Breast epithelium (tissue), 4 donors: ENCODE results near the gene STOM. TPM values are rescaled to one million over a fixed set of nuclear protein-coding genes. Genes with fewer than 3 reads are reported as not detected.

ENCODE experiments used
- DNase-seq, 2 donors: peaks; one replicate each; pipeline ENCODE4 v3.0.0-alpha.2; 2019; ENCODE audit warnings: low spot score in 2 of 2
- H3K27ac ChIP-seq, 2 donors: fragments of 200-600 bp; sonication (generic) in 1 of 2; one replicate each; pipeline ENCODE4 v1.5.1; 2016 to 2019; ENCODE audit warnings: mild to moderate bottlenecking in 1 of 2
- H3K27me3 ChIP-seq, 2 donors: fragments of 200-600 bp; sonication (generic) in 1 of 2; one replicate each; pipeline versions ENCODE4 v1.5.1 to v1.6.0; 2017 to 2019; ENCODE audit warnings: control low read depth in 1 of 2, mild to moderate bottlenecking in 1 of 2
- H3K36me3 ChIP-seq: fragments of 200-600 bp; one replicate; pipeline ENCODE4 v1.5.1; 2019
- H3K4me1 ChIP-seq, 2 donors: fragments of 200-600 bp; sonication (generic); one replicate each; pipeline ENCODE4 v1.5.1; 2016 to 2019; ENCODE audit warnings: control low read depth in 1 of 2
- H3K4me3 ChIP-seq, 3 donors: fragments of 200-600 bp; sonication (generic); 1 replicate in 2 of 3; 2 replicates in 1 of 3; pipeline ENCODE4 v1.5.1; 2016 to 2019; ENCODE audit warnings: mild to moderate bottlenecking in 3 of 3, moderate library complexity in 2 of 3
- H3K9me3 ChIP-seq, 2 donors: fragments of 200-600 bp; sonication (generic) in 1 of 2; one replicate each; pipeline ENCODE4 v1.5.1; 2016 to 2019; ENCODE audit warnings: control low read depth in 1 of 2
- CTCF ChIP-seq, 3 donors: fragments of 450-650 bp; IDR thresholded peaks; one replicate each; pipeline ENCODE4 v1.5.1; 2016 to 2017; ENCODE audit warnings: antibody characterized with exemption in 3 of 3, mild to moderate bottlenecking in 3 of 3, moderate library complexity in 3 of 3
- POLR2A ChIP-seq: fragments of 450-650 bp; IDR thresholded peaks from one replicate; pipeline ENCODE4 v1.6.1; 2016; ENCODE audit warnings: antibody characterized with exemption, mild to moderate bottlenecking, moderate library complexity
- POLR2AphosphoS5 ChIP-seq, 3 donors: sonication (generic); formaldehyde crosslinking; IDR thresholded peaks; one replicate each; pipeline ENCODE4 v1.6.1; 2017; ENCODE audit warnings: antibody characterized with exemption in 3 of 3
- intact Hi-C: fragments of 100-400 bp; cut with DNase I; formaldehyde crosslinking; loops from one replicate; pipeline ENCODE4 v1.15.1; 2023; ENCODE audit warnings: low total_unique reads
- total RNA-seq, 3 donors: library from RNA; depleted of rRNA; stranded (reverse); fragments of >200 nt; gene quantifications; one replicate each; pipeline ENCODE4 v1.1.0, GENCODE V29; 2016

STOM gene
- total RNA-seq, 3 donors from 2014 or later, result 263 to 444 (median 334) TPM

DNA sequence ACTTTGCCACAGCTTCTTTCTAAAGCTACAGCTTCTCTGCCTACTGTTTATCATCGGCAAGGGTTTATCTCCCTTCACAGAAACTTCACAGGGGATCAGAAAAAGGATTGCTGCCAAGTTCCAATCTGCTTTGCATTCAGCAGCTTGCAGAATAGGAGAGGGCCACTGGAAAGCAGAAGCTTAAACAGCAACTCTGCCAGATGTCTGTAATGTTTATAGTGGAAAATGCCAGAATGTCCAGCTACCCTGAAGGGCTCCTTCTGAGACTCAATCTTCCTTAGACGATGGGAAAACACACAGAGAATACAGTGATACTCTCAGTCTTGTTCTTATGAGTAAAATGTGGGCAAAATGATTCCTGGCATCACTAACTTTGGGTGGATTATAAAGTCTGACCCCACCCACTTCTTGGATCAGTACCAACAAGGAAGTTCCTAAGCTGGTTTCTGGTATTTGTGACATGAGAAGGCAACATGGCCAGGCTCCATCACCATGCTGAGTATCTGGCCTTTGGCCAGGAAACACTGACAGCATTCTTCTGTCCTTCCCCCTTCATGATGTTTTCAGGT, 19.0 kb downstream of the STOM start:
- peaks cover 0 to 19% of the 10 kb centered on the region in 2 donors for H3K4me1 ChIP-seq
- peak in 1 of 2 donors; percentile 84 for DNase-seq

GRCh38 chr9:121350036-121350435, 20.0 kb downstream of the STOM start:
- intact Hi-C loops, result no loop called here
- Histone ChIP-seq H3K36me3 (peaks cover 12% of the 10 kb centered on the region), H3K4me1 (peaks cover 0 to 19% of the 10 kb centered on the region in 2 donors), H3K27me3 (no peaks in the 10 kb centered on the region), H3K4me3 (no peak overlapping the region), H3K9me3 (no peaks in the 10 kb centered on the region), H3K27ac (peak overlapping the region; percentile 76 to 81)
- TF ChIP-seq POLR2A, result no peak
- TF ChIP-seq CTCF (IDR thresholded peaks at IDR 0.05), result no peak
- no peak for TF ChIP-seq POLR2AphosphoS5 (IDR thresholded peaks at IDR 0.05)
- no peak for DNase-seq

More for the DNA sequence above, 19.0 kb downstream of the STOM start:
- no peaks in the 10 kb centered on the region for H3K9me3 ChIP-seq
- peak overlapping the region; percentile 76 to 81 for H3K27ac ChIP-seq
- peak in 2 of 3 donors; percentile 64 to 69 for TF ChIP-seq POLR2AphosphoS5 (IDR thresholded peaks at IDR 0.05)
- no peak for TF ChIP-seq CTCF (IDR thresholded peaks at IDR 0.05)
- no peak for TF ChIP-seq POLR2A
- peaks cover 12% of the 10 kb centered on the region for H3K36me3 ChIP-seq
- intact Hi-C loops, result no loop called here
- peak overlapping the region in 1 of 3 donors; percentile 21 for H3K4me3 ChIP-seq
- H3K27me3 ChIP-seq, result no peaks in the 10 kb centered on the region

GRCh38 chr9:121349009-121349408, 21.0 kb downstream of the STOM start:
- H3K27ac ChIP-seq, result no peak overlapping the region
- H3K27me3 ChIP-seq, result no peaks in the 10 kb centered on the region
- TF ChIP-seq POLR2AphosphoS5 (IDR thresholded peaks at IDR 0.05), result peak in 1 of 3 donors; percentile 24
- no peak for TF ChIP-seq CTCF (IDR thresholded peaks at IDR 0.05)
- peaks cover 12% of the 10 kb centered on the region for H3K36me3 ChIP-seq
- H3K4me3 ChIP-seq, result no peak overlapping the region
- no peaks in the 10 kb centered on the region for H3K9me3 ChIP-seq
- H3K4me1 ChIP-seq, result peaks cover 0 to 23% of the 10 kb centered on the region in 2 donors
- DNase-seq, result no peak
- intact Hi-C loops, result no loop called here

DNA sequence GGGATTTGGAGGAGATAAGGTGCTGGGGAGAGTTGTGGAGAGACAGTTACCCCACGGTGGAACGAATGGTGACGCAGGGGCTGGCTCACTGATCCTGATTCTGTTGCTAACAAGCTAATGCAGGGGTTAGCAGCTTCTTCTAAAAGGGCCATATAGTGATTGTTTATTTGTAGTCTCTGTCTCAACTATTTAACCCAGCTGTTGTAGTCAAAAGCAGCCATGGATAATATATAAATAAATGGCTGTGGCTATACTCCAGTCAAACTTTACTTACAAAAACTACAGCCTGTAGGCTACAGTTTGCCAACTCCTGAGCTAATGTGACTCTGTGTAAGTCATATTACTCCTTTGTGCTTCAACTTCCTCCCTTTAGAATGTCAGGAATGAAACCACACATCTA, 21.8 kb downstream of the STOM start:
- intact Hi-C loops, result no loop called here
- Histone ChIP-seq H3K27ac (no peak overlapping the region), H3K27me3 (no peaks in the 10 kb centered on the region), H3K4me1 (peaks cover 0 to 23% of the 10 kb centered on the region in 2 donors), H3K9me3 (no peaks in the 10 kb centered on the region), H3K4me3 (no peak overlapping the region), H3K36me3 (peaks cover 9% of the 10 kb centered on the region)
- TF ChIP-seq CTCF (IDR thresholded peaks at IDR 0.05) (no peak), POLR2A (no peak)
- no peak for DNase-seq

DNA sequence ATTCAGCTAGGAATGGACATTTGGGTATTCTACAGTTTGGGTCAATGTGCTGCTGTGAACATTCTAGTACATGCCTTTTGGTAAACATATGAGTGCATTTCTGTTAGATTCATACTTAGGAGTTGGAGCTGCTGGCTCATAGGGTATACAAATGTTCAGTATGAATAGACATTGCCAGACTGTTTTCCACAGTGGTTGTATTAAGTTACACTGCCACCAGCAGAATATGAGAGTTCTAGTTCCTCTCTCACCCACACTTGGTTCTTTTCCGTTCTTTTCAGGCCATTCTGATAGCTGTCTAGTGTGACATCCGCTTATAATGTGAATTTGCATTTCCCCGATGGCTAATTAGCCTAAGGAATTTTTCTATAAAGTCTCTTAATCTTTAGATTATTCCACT, 25.0 kb downstream of the STOM start:
- peak overlapping the region in 1 of 2 donors; percentile 13 for H3K27ac ChIP-seq
- H3K4me3 ChIP-seq, result no peak overlapping the region
- H3K4me1 ChIP-seq, result peaks cover 0 to 5% of the 10 kb centered on the region in 2 donors
- H3K9me3 ChIP-seq, result no peaks in the 10 kb centered on the region
- no peak for DNase-seq
- no peaks in the 10 kb centered on the region for H3K27me3 ChIP-seq
- peaks cover 9% of the 10 kb centered on the region for H3K36me3 ChIP-seq
- intact Hi-C loops, result no loop called here
- TF ChIP-seq POLR2A (no peak), POLR2AphosphoS5 (IDR thresholded peaks at IDR 0.05) (no peak), CTCF (IDR thresholded peaks at IDR 0.05) (no peak)
